IPS-18a (cell line): ENCODE data around the gene PHC3.
"Not testable (repeated sequence)": the region's sequence is repeated elsewhere in the genome, so short reads cannot be mapped to it uniquely, and the experiment has no call there.

ENCODE experiments used
- H3K27ac ChIP-seq: one replicate; pipeline ENCODE4 v1.5.1; 2013; ENCODE audit warnings: low read length
- H3K27me3 ChIP-seq: one replicate; pipeline ENCODE4 v1.6.1; 2013; ENCODE audit warnings: mild to moderate bottlenecking, low read length; ENCODE audit not compliant: control insufficient read depth, insufficient read depth
- H3K36me3 ChIP-seq: one replicate; pipeline ENCODE4 v1.6.1; 2013; ENCODE audit warnings: low read depth, low read length; ENCODE audit not compliant: control insufficient read depth
- H3K4me1 ChIP-seq: one replicate; pipeline ENCODE4 v1.6.1; 2013; ENCODE audit warnings: low read depth, low read length; ENCODE audit not compliant: control insufficient read depth
- H3K4me3 ChIP-seq: one replicate; pipeline ENCODE4 v1.5.1; 2013; ENCODE audit warnings: low read length
- H3K9ac ChIP-seq: one replicate; pipeline ENCODE4 v1.6.1; 2013; ENCODE audit warnings: mild to moderate bottlenecking, low read length, moderate library complexity
- H3K9me3 ChIP-seq: one replicate; pipeline ENCODE4 v1.6.1; 2013; ENCODE audit warnings: low read depth, low read length; ENCODE audit not compliant: control insufficient read depth

The PHC3 gene

DNA sequence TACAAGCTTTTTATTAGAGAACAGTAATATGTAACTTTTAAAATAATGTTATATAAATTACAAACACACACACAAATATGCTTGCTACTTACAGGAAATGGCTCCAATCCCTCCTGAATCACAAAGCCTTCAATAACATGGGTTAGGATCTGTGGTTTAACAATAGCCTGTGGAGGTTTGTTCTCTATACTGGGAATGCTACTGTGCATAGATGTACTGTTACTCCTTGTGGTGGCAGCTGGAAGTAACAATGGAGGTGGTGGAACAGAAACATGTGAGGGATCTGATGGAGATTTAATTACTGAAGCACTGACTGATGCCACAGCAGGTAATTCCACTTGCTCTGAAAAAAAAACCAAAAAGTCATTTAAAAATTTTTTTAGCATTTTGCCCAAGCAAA lies 64.4 kb downstream of the PHC3 start:
- no peak overlapping the region for H3K9ac ChIP-seq
- no peak overlapping the region for H3K27ac ChIP-seq
- H3K27me3 ChIP-seq, result no peaks in the 10 kb centered on the region
- peaks cover 52% of the 10 kb centered on the region for H3K36me3 ChIP-seq
- H3K4me3 ChIP-seq, result no peak overlapping the region
- H3K9me3 ChIP-seq, result no peaks in the 10 kb centered on the region
- no peaks in the 10 kb centered on the region for H3K4me1 ChIP-seq

DNA sequence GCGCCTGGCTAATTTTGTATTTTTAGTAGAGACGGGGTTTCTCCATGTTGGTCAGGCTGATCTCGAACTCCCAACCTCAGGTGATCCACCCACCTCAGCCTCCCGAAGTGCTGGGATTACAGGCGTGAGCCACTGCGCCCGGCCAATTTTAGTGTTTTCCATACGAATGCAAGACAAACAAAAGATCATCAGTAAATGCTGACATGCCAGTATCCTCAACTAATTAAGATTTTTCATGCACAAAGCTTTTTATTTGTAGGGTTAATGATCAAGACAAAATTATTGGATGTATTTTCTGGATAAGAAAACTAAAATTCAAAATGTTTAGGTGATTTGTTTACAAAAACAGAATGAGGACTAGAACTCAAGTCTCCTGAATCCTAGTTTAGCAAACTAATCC lies 67.4 kb downstream of the PHC3 start:
- peaks cover 37% of the 10 kb centered on the region for H3K36me3 ChIP-seq
- not testable (repeated sequence) for H3K27ac ChIP-seq, H3K27me3 ChIP-seq, H3K9me3 ChIP-seq, H3K4me3 ChIP-seq, H3K9ac ChIP-seq, H3K4me1 ChIP-seq

DNA sequence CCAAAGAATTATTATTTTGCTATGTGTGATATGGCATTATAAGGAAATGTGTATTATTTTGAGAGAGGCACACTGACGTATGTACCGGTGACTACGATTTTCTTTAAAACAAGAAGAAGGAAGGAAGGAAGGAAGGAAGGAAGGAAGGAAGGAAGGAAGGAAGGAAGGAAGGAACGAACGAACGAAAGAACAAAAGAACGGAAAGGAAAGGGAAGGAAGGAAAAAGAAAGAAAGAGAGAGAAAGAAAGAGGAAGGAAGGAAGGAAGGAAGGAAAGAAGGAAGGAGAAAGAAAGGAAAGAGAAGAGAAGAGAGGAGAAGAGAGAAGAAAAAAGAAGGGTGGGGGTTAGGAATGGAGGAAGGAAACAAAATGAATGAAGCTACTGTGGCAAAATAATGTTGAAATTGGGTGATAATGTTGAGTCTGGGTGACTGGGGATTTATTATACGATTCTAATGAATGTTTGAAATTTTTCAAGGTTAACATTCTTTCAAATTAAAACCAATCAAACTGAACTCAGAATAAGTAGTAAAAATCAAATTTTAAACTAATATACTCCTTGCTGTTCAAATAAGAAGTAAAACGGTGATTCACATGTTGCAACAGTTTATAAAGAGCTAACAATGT lies 70.3 kb downstream of the PHC3 start:
- peaks cover 30% of the 10 kb centered on the region for H3K36me3 ChIP-seq
- H3K9ac ChIP-seq, result no peak overlapping the region
- no peak overlapping the region for H3K27ac ChIP-seq
- H3K4me3 ChIP-seq, result no peak overlapping the region
- no peaks in the 10 kb centered on the region for H3K4me1 ChIP-seq
- no peaks in the 10 kb centered on the region for H3K9me3 ChIP-seq
- H3K27me3 ChIP-seq, result no peaks in the 10 kb centered on the region

DNA sequence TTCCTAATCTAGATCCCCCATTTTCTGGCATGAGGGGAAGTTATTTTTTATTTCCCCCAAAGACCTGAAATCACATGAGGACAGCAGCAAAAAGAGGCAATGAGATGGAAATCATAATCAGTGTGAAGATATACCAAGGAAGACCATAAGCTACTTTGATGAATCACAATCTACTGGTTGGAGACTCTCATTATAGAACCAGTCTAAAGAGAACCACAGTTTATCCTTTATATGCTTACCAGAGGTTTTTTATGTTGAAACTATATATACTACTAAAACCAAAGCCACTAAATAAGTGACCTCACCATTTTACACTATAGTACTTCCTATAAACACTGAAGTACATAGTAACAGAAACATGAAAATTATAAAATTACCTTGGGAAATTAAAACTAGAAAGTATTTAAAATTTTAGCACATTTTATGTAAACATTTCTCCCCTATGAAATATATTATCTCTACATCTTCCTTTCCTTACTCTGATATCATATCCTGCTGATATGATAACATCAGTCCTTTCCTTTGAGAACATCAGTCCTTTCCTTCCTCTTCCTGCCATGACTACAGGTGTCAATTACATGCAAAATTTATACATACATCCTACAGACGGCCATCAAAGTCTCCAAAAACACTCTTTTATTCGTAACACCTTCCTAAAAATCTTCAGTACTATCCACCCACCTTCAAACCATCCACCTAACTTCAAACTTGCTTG lies 71.8 kb downstream of the PHC3 start:
- Histone ChIP-seq H3K4me1 (no peaks in the 10 kb centered on the region), H3K36me3 (peaks cover 22% of the 10 kb centered on the region)

DNA sequence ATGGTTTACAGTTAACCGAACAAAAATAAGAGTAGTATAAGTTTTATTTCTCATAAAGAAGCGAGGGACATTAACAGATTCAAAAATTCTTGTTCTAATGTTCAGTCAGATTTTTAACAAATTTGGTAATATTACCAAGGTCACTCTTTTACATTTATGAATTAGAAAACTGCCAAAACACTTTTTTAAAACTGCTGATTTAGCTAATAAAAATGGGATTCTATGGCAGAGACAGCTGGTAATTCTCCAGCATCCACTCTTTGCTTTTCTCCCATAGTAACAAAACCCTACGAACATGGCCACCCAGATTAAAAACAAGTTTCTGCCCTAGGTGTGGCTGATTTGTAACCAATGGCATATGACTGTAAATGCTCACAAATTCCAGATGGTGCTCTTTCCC lies 72.6 kb downstream of the PHC3 start:
- H3K4me3 ChIP-seq, result no peak overlapping the region
- H3K27me3 ChIP-seq, result no peaks in the 10 kb centered on the region
- no peaks in the 10 kb centered on the region for H3K4me1 ChIP-seq
- H3K9ac ChIP-seq, result no peak overlapping the region
- no peaks in the 10 kb centered on the region for H3K9me3 ChIP-seq
- no peak overlapping the region for H3K27ac ChIP-seq
- peaks cover 15% of the 10 kb centered on the region for H3K36me3 ChIP-seq

More for the DNA sequence above, 71.8 kb downstream of the PHC3 start:
- H3K27me3 ChIP-seq, result no peaks in the 10 kb centered on the region
- no peak overlapping the region for H3K27ac ChIP-seq
- no peak overlapping the region for H3K9ac ChIP-seq
- H3K9me3 ChIP-seq, result no peaks in the 10 kb centered on the region
- no peak overlapping the region for H3K4me3 ChIP-seq

DNA sequence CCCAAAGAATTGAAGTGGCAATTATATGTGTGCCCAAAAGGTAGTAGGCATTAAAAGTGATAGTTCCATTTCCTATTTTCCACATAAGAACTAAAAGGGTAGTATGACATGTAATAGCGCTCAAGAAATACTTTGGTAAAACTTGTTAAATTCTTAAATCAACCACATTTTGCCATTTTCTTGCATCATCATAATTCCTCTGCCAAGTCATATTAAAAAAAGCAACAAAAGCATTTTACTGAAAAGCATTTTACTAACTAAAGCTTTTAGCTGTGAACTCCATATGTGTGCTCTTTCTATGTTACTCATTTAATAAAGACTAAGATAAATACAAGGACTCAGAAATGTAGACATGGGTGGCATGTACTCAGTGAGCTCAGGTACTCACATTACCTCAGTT lies 73.6 kb downstream of the PHC3 start:
- Histone ChIP-seq H3K27ac (no peak overlapping the region), H3K4me1 (no peaks in the 10 kb centered on the region), H3K4me3 (no peak overlapping the region), H3K9ac (no peak overlapping the region), H3K36me3 (peaks cover 6% of the 10 kb centered on the region), H3K9me3 (no peaks in the 10 kb centered on the region), H3K27me3 (no peaks in the 10 kb centered on the region)

DNA sequence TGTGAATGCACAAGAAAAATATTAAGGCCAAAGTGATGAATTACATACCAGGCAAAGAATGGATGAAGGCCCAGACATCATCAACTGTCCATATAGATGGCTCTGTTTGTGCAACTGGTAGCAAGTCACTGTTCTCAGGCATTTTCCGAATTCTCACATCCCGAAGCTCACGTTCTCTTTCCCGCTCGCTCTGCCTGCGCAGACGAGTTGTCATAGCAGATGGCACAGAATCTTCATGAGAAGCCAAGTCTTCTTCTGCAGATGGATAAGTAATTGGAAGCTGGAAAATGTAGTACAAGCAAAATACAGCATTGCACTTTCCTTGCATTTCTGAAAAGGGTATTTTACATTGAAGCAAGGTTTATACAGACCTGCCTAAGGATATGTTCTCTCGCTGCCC lies 79.1 kb downstream of the PHC3 start:
- H3K27me3 ChIP-seq, result no peaks in the 10 kb centered on the region
- H3K36me3 ChIP-seq, result peaks cover 49% of the 10 kb centered on the region
- no peak overlapping the region for H3K4me3 ChIP-seq
- H3K9me3 ChIP-seq, result no peaks in the 10 kb centered on the region
- no peak overlapping the region for H3K27ac ChIP-seq
- no peaks in the 10 kb centered on the region for H3K4me1 ChIP-seq
- no peak overlapping the region for H3K9ac ChIP-seq

DNA sequence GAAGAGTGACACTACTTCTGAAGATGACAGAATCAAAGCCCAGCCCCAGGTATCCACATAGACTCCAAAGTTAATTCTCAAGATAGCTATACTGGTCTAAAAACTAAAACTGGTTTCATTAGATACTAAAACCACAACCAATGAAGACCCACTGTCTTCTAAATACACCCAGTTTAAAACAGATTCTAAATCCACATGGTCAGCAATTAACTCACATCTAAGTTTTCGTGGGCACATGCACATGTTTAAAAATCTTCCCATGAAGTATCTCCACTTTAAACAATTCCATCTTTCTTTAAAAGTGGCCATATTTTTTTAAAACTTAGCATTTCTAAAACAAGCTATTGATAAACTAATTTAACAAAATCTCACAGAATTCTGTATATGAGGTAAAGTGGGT lies 80.6 kb downstream of the PHC3 start:
- no peaks in the 10 kb centered on the region for H3K9me3 ChIP-seq
- H3K27ac ChIP-seq, result no peak overlapping the region

DNA sequence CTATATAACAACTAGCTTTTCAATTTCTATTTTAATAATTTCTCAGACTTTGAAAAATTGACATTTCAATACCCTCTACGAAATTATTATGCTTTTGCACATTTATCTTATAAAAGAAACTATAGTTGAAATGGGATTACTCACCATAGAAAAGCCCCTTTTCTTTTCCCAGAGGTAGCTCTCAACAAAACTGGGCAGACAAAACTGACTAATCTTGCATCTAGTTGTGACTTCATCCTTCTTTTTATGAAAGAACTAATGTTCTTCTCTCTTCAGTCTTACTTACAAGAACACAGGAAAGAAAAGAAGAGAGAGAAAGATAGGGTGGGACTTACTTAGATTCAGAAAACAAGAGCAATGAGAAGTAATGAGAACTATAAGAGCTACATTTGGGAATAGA lies 82.8 kb downstream of the PHC3 start:
- H3K27me3 ChIP-seq, result no peaks in the 10 kb centered on the region
- H3K9ac ChIP-seq, result no peak overlapping the region
- peaks cover 70% of the 10 kb centered on the region for H3K36me3 ChIP-seq
- H3K4me3 ChIP-seq, result no peak overlapping the region
- H3K9me3 ChIP-seq, result no peaks in the 10 kb centered on the region
- no peak overlapping the region for H3K27ac ChIP-seq
- no peaks in the 10 kb centered on the region for H3K4me1 ChIP-seq

More for the DNA sequence above, 80.6 kb downstream of the PHC3 start:
- no peak overlapping the region for H3K9ac ChIP-seq
- no peaks in the 10 kb centered on the region for H3K27me3 ChIP-seq
- H3K4me1 ChIP-seq, result no peaks in the 10 kb centered on the region
- peaks cover 63% of the 10 kb centered on the region for H3K36me3 ChIP-seq
- no peak overlapping the region for H3K4me3 ChIP-seq

DNA sequence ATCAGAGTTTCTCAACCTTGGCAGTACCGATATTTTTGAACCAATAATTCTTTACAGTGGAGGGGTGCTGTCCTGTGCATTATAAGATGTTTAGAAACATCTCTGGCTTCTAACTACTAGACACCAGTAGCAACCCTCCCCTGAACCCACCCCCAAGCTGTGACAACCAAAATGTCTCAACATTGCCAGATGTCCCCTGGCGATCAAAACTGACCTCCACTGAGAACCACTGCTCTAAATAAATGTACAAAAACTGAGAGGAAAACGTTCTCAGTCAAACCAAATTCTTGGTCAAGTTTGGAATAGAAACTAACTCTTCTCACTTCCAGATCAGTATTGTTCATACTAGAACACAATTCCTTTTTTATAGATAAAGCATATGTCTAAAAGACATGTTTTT lies 85.2 kb downstream of the PHC3 start:
- Histone ChIP-seq H3K36me3 (peaks cover 56% of the 10 kb centered on the region), H3K4me3 (no peak overlapping the region), H3K9ac (no peak overlapping the region), H3K27ac (no peak overlapping the region), H3K4me1 (no peaks in the 10 kb centered on the region), H3K9me3 (no peaks in the 10 kb centered on the region), H3K27me3 (no peaks in the 10 kb centered on the region)

DNA sequence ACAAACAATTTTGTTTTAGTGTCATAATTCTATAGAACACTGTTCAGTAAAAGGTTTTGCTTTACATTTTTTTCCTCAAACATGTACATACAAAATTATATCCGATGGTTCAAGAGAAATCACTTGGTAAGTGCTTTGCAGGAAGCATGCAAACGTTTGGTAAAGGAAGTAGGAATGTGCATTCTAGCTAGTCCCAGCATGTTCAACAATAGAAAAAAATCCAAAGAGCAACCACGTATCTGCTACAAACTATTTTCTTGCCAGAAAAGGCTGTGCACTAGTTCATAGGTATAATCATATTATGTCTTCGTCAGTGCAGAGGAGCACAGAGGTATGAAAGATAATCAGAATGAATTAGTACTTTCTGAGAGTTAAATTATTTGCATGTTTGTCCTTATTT lies 85.8 kb downstream of the PHC3 start:
- no peak overlapping the region for H3K4me3 ChIP-seq
- no peak overlapping the region for H3K27ac ChIP-seq
- H3K9me3 ChIP-seq, result no peaks in the 10 kb centered on the region
- no peaks in the 10 kb centered on the region for H3K4me1 ChIP-seq
- peaks cover 54% of the 10 kb centered on the region for H3K36me3 ChIP-seq
- H3K27me3 ChIP-seq, result no peaks in the 10 kb centered on the region
- no peak overlapping the region for H3K9ac ChIP-seq

DNA sequence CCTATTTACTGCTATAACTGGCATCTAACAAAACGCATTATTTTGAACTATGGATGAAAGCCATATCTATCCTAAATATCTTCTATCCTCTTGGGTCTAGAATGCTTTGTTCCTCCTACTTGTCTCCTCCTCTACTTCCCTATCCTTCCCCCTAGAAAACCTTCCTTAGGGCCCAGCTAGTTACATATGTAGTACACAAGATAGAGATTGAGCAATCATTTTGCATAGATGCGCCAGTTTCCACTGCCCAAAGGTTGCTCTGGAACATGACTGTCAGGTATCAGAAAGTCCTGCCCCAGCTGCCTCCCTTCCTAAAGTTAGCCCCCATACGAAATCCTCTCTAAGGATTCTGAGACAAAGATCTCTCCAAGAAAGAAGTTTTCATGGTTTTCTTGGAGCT lies 88.6 kb downstream of the PHC3 start:
- Histone ChIP-seq H3K27me3 (no peaks in the 10 kb centered on the region), H3K36me3 (peaks cover 38% of the 10 kb centered on the region), H3K27ac (no peak overlapping the region), H3K9ac (no peak overlapping the region), H3K9me3 (no peaks in the 10 kb centered on the region), H3K4me3 (no peak overlapping the region), H3K4me1 (no peaks in the 10 kb centered on the region)
